HepG2 (cell line): ENCODE data around the gene HERC4. TPM values are rescaled to one million over a fixed set of nuclear protein-coding genes. Genes with fewer than 3 reads are reported as not detected.

ENCODE experiments used
- ATF4 ChIP-seq, 2 experiments: fragments of 450-650 bp in 1 of 2; sonication (generic) in 1 of 2; formaldehyde crosslinking; IDR thresholded peaks; 2 replicates each; pipeline versions ENCODE4 v1.5.0 to v1.8.0; 2020 to 2022; ENCODE audit warnings: mild to moderate bottlenecking in 1 of 2, missing genetic modification reagents in 1 of 2
- IKZF1 ChIP-seq: fragments of 450-650 bp; IDR thresholded peaks from 2 replicates; pipeline ENCODE4 v1.7.1; 2016
- KAT8 ChIP-seq: IDR thresholded peaks from 2 replicates; pipeline ENCODE4 v1.6.1; 2016; ENCODE audit warnings: missing genetic modification reagents, missing compliant biosample characterization
- KLF11 ChIP-seq: IDR thresholded peaks from 2 replicates; pipeline ENCODE4 v1.6.1; 2016; ENCODE audit warnings: missing compliant biosample characterization
- NKX3-1 ChIP-seq: sonication (generic); formaldehyde crosslinking; IDR thresholded peaks from 2 replicates; pipeline ENCODE4 v1.5.0; 2020; ENCODE audit warnings: missing genetic modification reagents
- NONO ChIP-seq, 2 experiments: fragments of 450-650 bp in 1 of 2; sonication (generic) in 1 of 2; formaldehyde crosslinking in 1 of 2; IDR thresholded peaks in 1 of 2; conservative IDR thresholded peaks in 1 of 2; 2 replicates each; pipeline versions ENCODE4 v1.6.1 to v1.8.0; 2017 to 2022; ENCODE audit warnings: mild to moderate bottlenecking in 1 of 2, missing genetic modification reagents in 1 of 2, moderate library complexity in 1 of 2
- PCBP2 ChIP-seq: fragments of 200-400 bp; formaldehyde crosslinking; optimal IDR thresholded peaks from 2 replicates; pipeline ENCODE3; 2018; ENCODE audit warnings: low read length, low read depth; ENCODE audit not compliant: poor library complexity, severe bottlenecking
- SRSF4 ChIP-seq: fragments of 200-400 bp; formaldehyde crosslinking; IDR thresholded peaks from one replicate; pipeline ENCODE4 v1.6.1; 2018; ENCODE audit warnings: mild to moderate bottlenecking, low read depth, low read length, moderate library complexity; ENCODE audit not compliant: poor library complexity, severe bottlenecking
- TMF1 ChIP-seq: sonication (generic); formaldehyde crosslinking; IDR thresholded peaks from 2 replicates; pipeline ENCODE4 v1.8.1; 2022; ENCODE audit warnings: low read depth, missing genetic modification reagents
- ZBTB21 ChIP-seq: sonication (generic); formaldehyde crosslinking; IDR thresholded peaks from 2 replicates; pipeline ENCODE4 v1.4.0; 2020; ENCODE audit warnings: missing genetic modification reagents
- ZNF142 ChIP-seq: sonication (generic); formaldehyde crosslinking; IDR thresholded peaks from 2 replicates; pipeline ENCODE4 v1.4.0; 2020; ENCODE audit warnings: missing genetic modification reagents
- ZNF232 ChIP-seq: sonication (generic); formaldehyde crosslinking; IDR thresholded peaks from 2 replicates; pipeline ENCODE4 v1.4.0; 2020; ENCODE audit warnings: missing genetic modification reagents, borderline replicate concordance
- ZNF557 ChIP-seq: sonication (generic); formaldehyde crosslinking; IDR thresholded peaks from 2 replicates; pipeline ENCODE4 v1.4.0; 2020; ENCODE audit warnings: missing genetic modification reagents
- ZNF782 ChIP-seq: sonication (generic); formaldehyde crosslinking; IDR thresholded peaks from 2 replicates; pipeline ENCODE4 v1.4.0; 2020; ENCODE audit warnings: missing genetic modification reagents, mild to moderate bottlenecking, borderline replicate concordance
- ZNF841 ChIP-seq: sonication (generic); formaldehyde crosslinking; IDR thresholded peaks from 2 replicates; pipeline ENCODE4 v1.8.1; 2023; ENCODE audit warnings: missing genetic modification reagents, borderline replicate concordance
- ZNF883 ChIP-seq: sonication (generic); formaldehyde crosslinking; IDR thresholded peaks from 2 replicates; pipeline ENCODE4 v1.5.1; 2020; ENCODE audit warnings: mild to moderate bottlenecking, missing genetic modification reagents; ENCODE audit errors: not compliant biosample characterization
- ZSCAN5A ChIP-seq: sonication (generic); formaldehyde crosslinking; IDR thresholded peaks from 2 replicates; pipeline ENCODE4 v1.8.0; 2022; ENCODE audit warnings: mild to moderate bottlenecking, missing genetic modification reagents, borderline replicate concordance
- polyA plus RNA-seq, 8 experiments: library from polyadenylated mRNA; depleted of rRNA in 3 of 8; stranded (reverse) in 7 of 8; unstranded in 1 of 8; fragments of >200 nt; fragmentation: Illumina TruSeq in 4 of 8; extraction: Trizol in 4 of 8; gene quantifications; 2 replicates each; pipeline versions ENCODE4 v1.2.1 to v1.2.3, GENCODE V29; 2011 to 2016; ENCODE audit warnings: low read depth in 4 of 8, missing spikeins in 1 of 8, mixed read lengths in 1 of 8; ENCODE audit not compliant: insufficient read depth in 1 of 8
- total RNA-seq, 5 experiments: library from RNA; depleted of rRNA; stranded (reverse); fragments of >200 nt; fragmentation: Illumina TruSeq; extraction: Trizol; gene quantifications; 2 replicates each; pipeline ENCODE4 v1.2.3, GENCODE V29; 2016; ENCODE audit warnings: low read depth in 1 of 5
- TF ChIP-seq, protein P1 (sequence below): sonication (generic); formaldehyde crosslinking; IDR thresholded peaks from 2 replicates; pipeline ENCODE4 v1.4.0; 2020; ENCODE audit warnings: missing genetic modification reagents, mild to moderate bottlenecking, borderline replicate concordance
- TF ChIP-seq, protein P2 (sequence below): sonication (generic); formaldehyde crosslinking; IDR thresholded peaks from 2 replicates; pipeline ENCODE4 v1.5.0; 2020; ENCODE audit warnings: missing genetic modification reagents

Gene HERC4
- total and polyA plus RNA-seq, 2 of the 13 experiments (the other 11 are each of a cell fraction or from before 2014, with no cell fraction given), result 9.8 to 20.2 TPM

GRCh38 chr10:67884313-67884841, 190.7 kb downstream of the HERC4 start, which contains the start of gene SIRT1 (continued):
- peak; percentile 75; the same call in 1 of the 2 replicates for TF ChIP-seq ZSCAN5A
- peak; percentile 67 for TF ChIP-seq ZNF883 (CRISPR knock-in tag)
- TF ChIP-seq, protein P1, sequence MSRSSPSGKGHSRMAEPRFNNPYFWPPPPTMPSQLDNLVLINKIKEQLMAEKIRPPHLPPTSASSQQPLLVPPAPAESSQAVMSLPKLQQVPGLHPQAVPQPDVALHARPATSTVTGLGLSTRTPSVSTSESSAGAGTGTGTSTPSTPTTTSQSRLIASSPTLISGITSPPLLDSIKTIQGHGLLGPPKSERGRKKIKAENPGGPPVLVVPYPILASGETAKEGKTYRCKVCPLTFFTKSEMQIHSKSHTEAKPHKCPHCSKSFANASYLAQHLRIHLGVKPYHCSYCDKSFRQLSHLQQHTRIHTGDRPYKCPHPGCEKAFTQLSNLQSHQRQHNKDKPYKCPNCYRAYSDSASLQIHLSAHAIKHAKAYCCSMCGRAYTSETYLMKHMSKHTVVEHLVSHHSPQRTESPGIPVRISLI (CRISPR knock-in tag), result peak; percentile 31; the same call in 1 of the 2 replicates
- 0 out of 2 replicates have a peak, but pooled peaks have one; percentile 38 for TF ChIP-seq ZNF841 (CRISPR knock-in tag)
- TF ChIP-seq KLF11 (CRISPR knock-in tag), result 0 out of 2 replicates have a peak, but pooled peaks have one; percentile 49
- no peak for TF ChIP-seq PCBP2
- TF ChIP-seq ZNF232 (CRISPR knock-in tag), result peak; percentile 59; the same call in 1 of the 2 replicates
- peak in 1 of 2 experiments; percentile 86; a peak in 2 of 4 replicates for TF ChIP-seq ATF4 (CRISPR knock-in tag; IDR thresholded peaks at IDR 0.05)
- TF ChIP-seq ZBTB21 (CRISPR knock-in tag), result peak; percentile 23; the same call in 1 of the 2 replicates
- no peak for TF ChIP-seq ZNF142 (CRISPR knock-in tag)
- TF ChIP-seq KAT8 (CRISPR knock-in tag), result peak; percentile 83
- TF ChIP-seq NKX3-1 (CRISPR knock-in tag), result peak; percentile 62; the same call in 1 of the 2 replicates
- peak; percentile 19 for TF ChIP-seq ZNF557 (CRISPR knock-in tag)
- TF ChIP-seq TMF1 (CRISPR knock-in tag), result peak; percentile 95
- TF ChIP-seq ZNF782 (CRISPR knock-in tag), result 0 out of 2 replicates have a peak, but pooled peaks have one; percentile 51
- TF ChIP-seq SRSF4, result no peak
- TF ChIP-seq IKZF1, result no peak
- TF ChIP-seq, protein P2, sequence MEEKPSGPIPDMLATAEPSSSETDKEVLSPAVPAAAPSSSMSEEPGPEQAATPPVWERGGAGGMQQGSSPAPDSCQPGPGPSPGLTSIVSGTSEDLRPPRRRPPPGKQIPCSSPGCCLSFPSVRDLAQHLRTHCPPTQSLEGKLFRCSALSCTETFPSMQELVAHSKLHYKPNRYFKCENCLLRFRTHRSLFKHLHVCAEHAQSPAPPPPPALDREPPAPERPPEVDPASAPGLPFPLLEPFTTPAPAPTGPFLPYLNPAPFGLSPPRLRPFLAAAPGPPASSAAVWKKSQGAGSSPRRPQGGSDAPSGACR (CRISPR knock-in tag), result peak; percentile 64; the same call in 1 of the 2 replicates
- no peak for TF ChIP-seq NONO (IDR thresholded peaks at IDR 0.05)
- peak; percentile 90 for TF ChIP-seq NONO (CRISPR knock-in tag; conservative IDR thresholded peaks at IDR 0.05)
